NK-92 (cell line): ENCODE measurements around the gene CPED1.
"Not testable (repeated sequence)": the region's sequence is repeated elsewhere in the genome, so short reads cannot be mapped to it uniquely, and the experiment has no call there.

Experiments used
- DNase-seq: peaks from one replicate; lab custom pipeline; 2025; ENCODE audit not compliant: unreplicated experiment; lab: John Stamatoyannopoulos, UW

The CPED1 gene

GRCh38 chr7:121178869-121179497, 190.5 kb downstream of the CPED1 start:
- no peak for DNase-seq

GRCh38 chr7:121180436-121181063, 192.0 kb downstream of the CPED1 start:
- no peak for DNase-seq

- DNase-seq: no peak
Observed at GRCh38 chr7:121181357-121181756, 192.8 kb downstream of the CPED1 start.

GRCh38 chr7:121182281-121182680, 193.8 kb downstream of the CPED1 start:
- DNase-seq: no peak

GRCh38 chr7:121182902-121183301, 194.4 kb downstream of the CPED1 start:
- DNase-seq: no peak

GRCh38 chr7:121183883-121184282, 195.4 kb downstream of the CPED1 start:
- not testable (repeated sequence) for DNase-seq

- no peak for DNase-seq
Observed at GRCh38 chr7:121186746-121187145, 198.2 kb downstream of the CPED1 start.

GRCh38 chr7:121187222-121187621, 198.7 kb downstream of the CPED1 start:
- no peak for DNase-seq

GRCh38 chr7:121187676-121188075, 199.2 kb downstream of the CPED1 start:
- no peak for DNase-seq

GRCh38 chr7:121192834-121193233, 204.3 kb downstream of the CPED1 start:
- DNase-seq: no peak

- no peak for DNase-seq
Observed at GRCh38 chr7:121195010-121195409, 206.5 kb downstream of the CPED1 start.

GRCh38 chr7:121195874-121196273, 207.4 kb downstream of the CPED1 start:
- no peak for DNase-seq

GRCh38 chr7:121196286-121196685, 207.8 kb downstream of the CPED1 start:
- no peak for DNase-seq

- no peak for DNase-seq
Observed at GRCh38 chr7:121197455-121197854, 208.9 kb downstream of the CPED1 start.

GRCh38 chr7:121198502-121198901, 210.0 kb downstream of the CPED1 start:
- DNase-seq: no peak

- DNase-seq: no peak
Observed at GRCh38 chr7:121202125-121202524, 213.6 kb downstream of the CPED1 start.

GRCh38 chr7:121202834-121203233, 214.3 kb downstream of the CPED1 start:
- DNase-seq: no peak

- DNase-seq: no peak
Observed at GRCh38 chr7:121204537-121204936, 216.0 kb downstream of the CPED1 start.

- DNase-seq: no peak
Observed at GRCh38 chr7:121205777-121206176, 217.3 kb downstream of the CPED1 start.

GRCh38 chr7:121211253-121211652, 222.7 kb downstream of the CPED1 start:
- DNase-seq: no peak

- DNase-seq: no peak
Observed at GRCh38 chr7:121212036-121212435, 223.5 kb downstream of the CPED1 start.

GRCh38 chr7:121214657-121215056, 226.1 kb downstream of the CPED1 start:
- no peak for DNase-seq

GRCh38 chr7:121219026-121219425, 230.5 kb downstream of the CPED1 start:
- no peak for DNase-seq
